HepG2 (cell line): ENCODE results near the gene FAM20A. TPM values are rescaled to one million over a fixed set of nuclear protein-coding genes. Genes with fewer than 3 reads are reported as not detected.

ENCODE experiments used
- CENPT ChIP-seq: sonication (generic); formaldehyde crosslinking; IDR thresholded peaks from 2 replicates; pipeline ENCODE4 v1.8.0; 2022; ENCODE audit warnings: low read depth, mild to moderate bottlenecking, moderate library complexity, missing genetic modification reagents
- GATAD2A ChIP-seq: IDR thresholded peaks from 2 replicates; pipeline ENCODE4 v1.6.1; 2016
- HMGXB3 ChIP-seq: sonication (generic); formaldehyde crosslinking; IDR thresholded peaks from 2 replicates; pipeline ENCODE4 v1.4.0; 2020; ENCODE audit warnings: missing genetic modification reagents, borderline replicate concordance
- NFAT5 ChIP-seq: sonication (generic); formaldehyde crosslinking; IDR thresholded peaks from 2 replicates; pipeline ENCODE4 v1.4.0; 2020; ENCODE audit warnings: missing genetic modification reagents
- PHF21A ChIP-seq: sonication (generic); formaldehyde crosslinking; IDR thresholded peaks from 2 replicates; pipeline ENCODE4 v1.5.0; 2020; ENCODE audit warnings: mild to moderate bottlenecking, missing genetic modification reagents
- POLR2AphosphoS5 ChIP-seq: IDR thresholded peaks from 2 replicates; pipeline ENCODE4 v1.6.1; 2012; ENCODE audit warnings: low read depth, low read length
- REPIN1 ChIP-seq: sonication (generic); formaldehyde crosslinking; IDR thresholded peaks from 2 replicates; pipeline ENCODE4 v1.8.0; 2022; ENCODE audit warnings: missing genetic modification reagents, low read depth, mild to moderate bottlenecking, borderline replicate concordance
- SNRNP70 ChIP-seq: fragments of 200-400 bp; formaldehyde crosslinking; IDR thresholded peaks from 2 replicates; pipeline ENCODE4 v1.6.1; 2017; ENCODE audit warnings: mild to moderate bottlenecking, low read depth, low read length, moderate library complexity
- TBX2 ChIP-seq: sonication (generic); formaldehyde crosslinking; IDR thresholded peaks from 2 replicates; pipeline ENCODE4 v1.5.0; 2020; ENCODE audit warnings: missing genetic modification reagents, mild to moderate bottlenecking, borderline replicate concordance
- TCF12 ChIP-seq, 2 experiments: fragments of 450-650 bp in 1 of 2; sonication (generic) in 1 of 2; formaldehyde crosslinking in 1 of 2; IDR thresholded peaks; 2 replicates each; pipeline versions ENCODE4 v1.6.1 to v1.8.0; 2017 to 2022; ENCODE audit warnings: antibody characterized with exemption in 1 of 2, mild to moderate bottlenecking in 1 of 2, missing genetic modification reagents in 1 of 2, moderate library complexity in 1 of 2
- ZNF572 ChIP-seq: sonication (generic); formaldehyde crosslinking; IDR thresholded peaks from 2 replicates; pipeline ENCODE4 v1.5.1; 2020; ENCODE audit warnings: mild to moderate bottlenecking, missing genetic modification reagents
- ZNF609 ChIP-seq: sonication (generic); formaldehyde crosslinking; IDR thresholded peaks from 2 replicates; pipeline ENCODE4 v1.4.0; 2020; ENCODE audit warnings: mild to moderate bottlenecking, missing genetic modification reagents, borderline replicate concordance
- ZNF616 ChIP-seq: sonication (generic); formaldehyde crosslinking; IDR thresholded peaks from 2 replicates; pipeline ENCODE4 v1.5.0; 2020; ENCODE audit warnings: low read depth, mild to moderate bottlenecking, missing genetic modification reagents
- ZNF660 ChIP-seq: sonication (generic); formaldehyde crosslinking; IDR thresholded peaks from 2 replicates; pipeline ENCODE4 v1.5.1; 2020; ENCODE audit warnings: mild to moderate bottlenecking, low read depth, missing genetic modification reagents, borderline replicate concordance
- polyA plus RNA-seq, 8 experiments: library from polyadenylated mRNA; depleted of rRNA in 3 of 8; stranded (reverse) in 7 of 8; unstranded in 1 of 8; fragments of >200 nt; fragmentation: Illumina TruSeq in 4 of 8; extraction: Trizol in 4 of 8; gene quantifications; 2 replicates each; pipeline versions ENCODE4 v1.2.1 to v1.2.3, GENCODE V29; 2011 to 2016; ENCODE audit warnings: low read depth in 4 of 8, missing spikeins in 1 of 8, mixed read lengths in 1 of 8; ENCODE audit not compliant: insufficient read depth in 1 of 8
- total RNA-seq, 5 experiments: library from RNA; depleted of rRNA; stranded (reverse); fragments of >200 nt; fragmentation: Illumina TruSeq; extraction: Trizol; gene quantifications; 2 replicates each; pipeline ENCODE4 v1.2.3, GENCODE V29; 2016; ENCODE audit warnings: low read depth in 1 of 5

The FAM20A gene
- total and polyA plus RNA-seq, 2 of the 13 experiments (the other 11 are each of a cell fraction or from before 2014, with no cell fraction given) = 9.3 to 20.7 TPM

- TF ChIP-seq ZNF609 (CRISPR knock-in tag) (0 out of 2 replicates have a peak, but pooled peaks have one; percentile 16), CENPT (CRISPR knock-in tag) (no peak), GATAD2A (CRISPR knock-in tag) (0 out of 2 replicates have a peak, but pooled peaks have one; percentile 10), ZNF660 (CRISPR knock-in tag) (0 out of 2 replicates have a peak, but pooled peaks have one; percentile 71), REPIN1 (CRISPR knock-in tag) (no peak), HMGXB3 (CRISPR knock-in tag) (0 out of 2 replicates have a peak, but pooled peaks have one; percentile 62), SNRNP70 (no peak), POLR2AphosphoS5 (no peak), NFAT5 (no peak), ZNF572 (CRISPR knock-in tag) (0 out of 2 replicates have a peak, but pooled peaks have one; percentile 59), TCF12 (IDR thresholded peaks at IDR 0.05) (no peak), TCF12 (CRISPR knock-in tag; IDR thresholded peaks at IDR 0.05) (0 out of 2 replicates have a peak, but pooled peaks have one; percentile 12), ZNF616 (CRISPR knock-in tag) (0 out of 2 replicates have a peak, but pooled peaks have one; percentile 60), TBX2 (no peak), PHF21A (peak; percentile 48; the same call in 1 of the 2 replicates)
Observed at GRCh38 chr17:68512960-68513474, 88.2 kb downstream of the FAM20A start (continued).
